ENCODE results near the gene MRPL17.

MRPL17 gene

GRCh38 chr11:6682591-6682935 lies 577 bp downstream of the MRPL17 start:
- DNase-seq (ENCODE audit: low spot score), result no peak

GRCh38 chr11:6681949-6682348 lies 1.2 kb downstream of the MRPL17 start:
- DNase-seq (ENCODE audit: low spot score), result no peak

- no peak for DNase-seq (ENCODE audit: low spot score)
Observed at GRCh38 chr11:6681505-6681904, 1.6 kb downstream of the MRPL17 start.

GRCh38 chr11:6677018-6677417 lies 6.1 kb downstream of the MRPL17 start:
- no peak for DNase-seq (ENCODE audit: low spot score)

GRCh38 chr11:6674862-6675261 lies 8.3 kb downstream of the MRPL17 start:
- no peak for DNase-seq (ENCODE audit: low spot score)

- no peak for DNase-seq (ENCODE audit: low spot score)
Observed at GRCh38 chr11:6674219-6674597, 8.9 kb downstream of the MRPL17 start.

GRCh38 chr11:6673523-6674218 lies 9.5 kb downstream of the MRPL17 start:
- no peak for DNase-seq (ENCODE audit: low spot score)

- no peak for DNase-seq (ENCODE audit: low spot score)
Observed at GRCh38 chr11:6671991-6672390, 11.1 kb downstream of the MRPL17 start.

GRCh38 chr11:6670202-6670830 lies 12.8 kb downstream of the MRPL17 start:
- DNase-seq (ENCODE audit: low spot score), result no peak

GRCh38 chr11:6667733-6668374 lies 15.3 kb downstream of the MRPL17 start:
- DNase-seq (ENCODE audit: low spot score), result no peak

- DNase-seq (ENCODE audit: low spot score), result no peak
Observed at GRCh38 chr11:6666302-6667183, 16.6 kb downstream of the MRPL17 start.

- no peak for DNase-seq (ENCODE audit: low spot score)
Observed at GRCh38 chr11:6664551-6664950, 18.6 kb downstream of the MRPL17 start.

- no peak for DNase-seq (ENCODE audit: low spot score)
Observed at GRCh38 chr11:6663794-6664469, 19.2 kb downstream of the MRPL17 start.

- no peak for DNase-seq (ENCODE audit: low spot score)
Observed at GRCh38 chr11:6660712-6661111, 22.4 kb downstream of the MRPL17 start.

GRCh38 chr11:6658647-6659046 lies 24.5 kb downstream of the MRPL17 start:
- no peak for DNase-seq (ENCODE audit: low spot score)

- no peak for DNase-seq (ENCODE audit: low spot score)
Observed at GRCh38 chr11:6657346-6657745, 25.8 kb downstream of the MRPL17 start.

GRCh38 chr11:6656936-6657335 lies 26.2 kb downstream of the MRPL17 start:
- no peak for DNase-seq (ENCODE audit: low spot score)

- DNase-seq (ENCODE audit: low spot score), result no peak
Observed at GRCh38 chr11:6656584-6656915, 26.6 kb downstream of the MRPL17 start.

- DNase-seq (ENCODE audit: low spot score), result peak; percentile 82
Observed at GRCh38 chr11:6655790-6656583, 27.2 kb downstream of the MRPL17 start, which contains the start of gene DCHS1. Gene DCHS1 (minus strand): TSS chr11:6655809. CDS start chr11:6641613, 14,196 bp downstream.

GRCh38 chr11:6655020-6655789 lies 27.9 kb downstream of the MRPL17 start:
- peak; percentile 78 for DNase-seq (ENCODE audit: low spot score)

Data from left forelimb (tissue), 1 donor.